ENCODE measurements around the gene MOCS1.

Gene MOCS1

GRCh38 chr6:39961178-39961577 is 26.9 kb upstream of the MOCS1 start:
- no peak for DNase-seq (ENCODE audit: low spot score)
- POLR2A ChIA-PET (ENCODE audit: low non-redundant PET): no interaction called here
- CTCF ChIA-PET: no interaction called here
- H3K27ac ChIP-seq: no peak overlapping the region
- TF ChIP-seq, protein P1, sequence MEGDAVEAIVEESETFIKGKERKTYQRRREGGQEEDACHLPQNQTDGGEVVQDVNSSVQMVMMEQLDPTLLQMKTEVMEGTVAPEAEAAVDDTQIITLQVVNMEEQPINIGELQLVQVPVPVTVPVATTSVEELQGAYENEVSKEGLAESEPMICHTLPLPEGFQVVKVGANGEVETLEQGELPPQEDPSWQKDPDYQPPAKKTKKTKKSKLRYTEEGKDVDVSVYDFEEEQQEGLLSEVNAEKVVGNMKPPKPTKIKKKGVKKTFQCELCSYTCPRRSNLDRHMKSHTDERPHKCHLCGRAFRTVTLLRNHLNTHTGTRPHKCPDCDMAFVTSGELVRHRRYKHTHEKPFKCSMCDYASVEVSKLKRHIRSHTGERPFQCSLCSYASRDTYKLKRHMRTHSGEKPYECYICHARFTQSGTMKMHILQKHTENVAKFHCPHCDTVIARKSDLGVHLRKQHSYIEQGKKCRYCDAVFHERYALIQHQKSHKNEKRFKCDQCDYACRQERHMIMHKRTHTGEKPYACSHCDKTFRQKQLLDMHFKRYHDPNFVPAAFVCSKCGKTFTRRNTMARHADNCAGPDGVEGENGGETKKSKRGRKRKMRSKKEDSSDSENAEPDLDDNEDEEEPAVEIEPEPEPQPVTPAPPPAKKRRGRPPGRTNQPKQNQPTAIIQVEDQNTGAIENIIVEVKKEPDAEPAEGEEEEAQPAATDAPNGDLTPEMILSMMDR (conservative IDR thresholded peaks at IDR 0.05; ENCODE audit: low read depth): no peak

GRCh38 chr6:39958947-39959346 is 24.7 kb upstream of the MOCS1 start:
- no peak overlapping the region for H3K27ac ChIP-seq
- POLR2A ChIA-PET (ENCODE audit: low non-redundant PET): no interaction called here
- no peak for DNase-seq (ENCODE audit: low spot score)
- TF ChIP-seq, protein P1 (conservative IDR thresholded peaks at IDR 0.05; ENCODE audit: low read depth): no peak
- CTCF ChIA-PET: interaction anchor here (0.6 kb wide), 1 partner anchor 1892 kb away, joined by 3 read pairs; no protein-coding TSS in a partner anchor

GRCh38 chr6:39956936-39957335 is 22.7 kb upstream of the MOCS1 start:
- H3K27ac ChIP-seq: no peak overlapping the region
- ChIA-PET POLR2A (ENCODE audit: low non-redundant PET) (no interaction called here), CTCF (no interaction called here)
- TF ChIP-seq, protein P1 (conservative IDR thresholded peaks at IDR 0.05; ENCODE audit: low read depth): no peak
- DNase-seq (ENCODE audit: low spot score): peak; percentile 67

- TF ChIP-seq, protein P1 (conservative IDR thresholded peaks at IDR 0.05; ENCODE audit: low read depth): no peak
- DNase-seq (ENCODE audit: low spot score): no peak
- CTCF ChIA-PET: interaction anchor here (0.6 kb wide), 1 partner anchor 10 kb away, joined by 3 read pairs; no protein-coding TSS in a partner anchor
- POLR2A ChIA-PET (ENCODE audit: low non-redundant PET): no interaction called here
- no peak overlapping the region for H3K27ac ChIP-seq
Observed at GRCh38 chr6:39953076-39953618, 18.9 kb upstream of the MOCS1 start.

- DNase-seq (ENCODE audit: low spot score): no peak
- TF ChIP-seq, protein P1 (conservative IDR thresholded peaks at IDR 0.05; ENCODE audit: low read depth): no peak
- H3K27ac ChIP-seq: no peak overlapping the region
- CTCF ChIA-PET: no interaction called here
- POLR2A ChIA-PET (ENCODE audit: low non-redundant PET): no interaction called here
Observed at GRCh38 chr6:39952167-39952566, 17.9 kb upstream of the MOCS1 start.

DNA sequence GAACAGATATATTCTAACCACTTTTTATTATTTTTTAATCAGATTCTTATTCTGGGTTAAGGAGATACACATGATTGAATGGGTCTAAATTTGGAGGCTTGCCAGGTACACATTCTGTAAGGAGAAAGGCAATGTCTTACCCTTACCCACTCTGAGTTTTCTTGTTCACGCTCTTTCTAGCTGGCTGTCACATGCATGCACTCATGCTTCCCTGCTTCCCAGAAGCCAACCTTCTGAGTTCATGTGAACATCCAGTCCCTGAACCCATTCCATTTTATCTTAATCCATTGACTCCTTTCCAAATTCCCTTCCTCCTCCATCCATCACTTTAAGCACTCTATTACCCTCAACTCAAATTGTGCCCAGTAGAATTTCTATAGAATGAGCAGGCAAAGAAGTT is 17.5 kb upstream of the MOCS1 start:
- no peak for DNase-seq (ENCODE audit: low spot score)
- ChIA-PET POLR2A (ENCODE audit: low non-redundant PET) (no interaction called here), CTCF (no interaction called here)
- TF ChIP-seq, protein P1 (conservative IDR thresholded peaks at IDR 0.05; ENCODE audit: low read depth): no peak
- no peak overlapping the region for H3K27ac ChIP-seq
